Effector memory CD4-positive, alpha-beta T cell (primary cell): Measurements from ENCODE around the gene PAXX.

Source experiments
- DNase-seq, 3 donors: peaks; one replicate each; pipeline ENCODE4 v3.0.0-alpha.2; 2020
- H3K27ac ChIP-seq: 2 replicates; pipeline ENCODE4 v1.7.0; 2013; ENCODE audit warnings: mild to moderate bottlenecking, low read length, moderate library complexity; ENCODE audit not compliant: insufficient read depth, poor library complexity, severe bottlenecking
- H3K27me3 ChIP-seq: replicated peaks from 2 replicates; pipeline ENCODE4 v1.7.0; 2013; ENCODE audit warnings: mild to moderate bottlenecking, low read length; ENCODE audit not compliant: insufficient read depth, control insufficient read depth, poor library complexity, severe bottlenecking
- H3K36me3 ChIP-seq: 2 replicates; pipeline ENCODE4 v1.7.0; 2013; ENCODE audit warnings: mild to moderate bottlenecking, low read length, moderate library complexity; ENCODE audit not compliant: control insufficient read depth, insufficient read depth
- H3K4me1 ChIP-seq: 2 replicates; pipeline ENCODE4 v1.7.0; 2013; ENCODE audit warnings: low read length, mild to moderate bottlenecking; ENCODE audit not compliant: control insufficient read depth, insufficient read depth, poor library complexity, severe bottlenecking
- H3K4me3 ChIP-seq: 2 replicates; pipeline ENCODE4 v1.7.0; 2013; ENCODE audit warnings: low read length, low read depth, mild to moderate bottlenecking; ENCODE audit not compliant: insufficient read depth, poor library complexity, severe bottlenecking
- H3K9me3 ChIP-seq: 2 replicates; pipeline ENCODE4 v1.7.0; 2013; ENCODE audit warnings: mild to moderate bottlenecking, low read length, moderate library complexity; ENCODE audit not compliant: control insufficient read depth

The PAXX gene

DNA sequence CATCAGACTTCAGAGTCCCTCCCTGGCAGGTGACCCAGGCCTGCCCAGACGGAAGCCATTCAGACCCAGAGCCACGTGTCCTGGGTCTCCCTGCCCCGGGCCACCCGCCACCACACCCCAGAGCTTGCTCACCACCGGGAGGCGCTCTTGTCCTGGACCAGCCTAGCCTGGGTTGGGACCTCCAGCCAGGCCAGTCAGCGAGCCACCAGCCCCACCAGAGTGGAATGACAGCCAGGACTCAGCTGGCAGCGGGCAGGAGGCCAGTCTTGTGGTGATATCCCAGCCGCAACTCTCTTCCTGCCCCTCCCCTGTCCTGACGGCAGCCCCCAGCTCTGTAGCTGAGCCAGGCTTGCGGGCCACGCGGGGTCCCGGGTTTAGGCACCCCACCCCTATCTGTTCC, 16.6 kb upstream of the PAXX start:
- H3K27me3 ChIP-seq, result no peaks in the 10 kb centered on the region
- no peaks in the 10 kb centered on the region for H3K9me3 ChIP-seq
- H3K27ac ChIP-seq, result peak overlapping the region; percentile 37
- H3K4me3 ChIP-seq, result peak overlapping the region; percentile 39
- DNase-seq, result peak in 2 of 3 donors; percentile 15 to 23
- H3K36me3 ChIP-seq, result no peaks in the 10 kb centered on the region
- H3K4me1 ChIP-seq, result peaks cover 39% of the 10 kb centered on the region

DNA sequence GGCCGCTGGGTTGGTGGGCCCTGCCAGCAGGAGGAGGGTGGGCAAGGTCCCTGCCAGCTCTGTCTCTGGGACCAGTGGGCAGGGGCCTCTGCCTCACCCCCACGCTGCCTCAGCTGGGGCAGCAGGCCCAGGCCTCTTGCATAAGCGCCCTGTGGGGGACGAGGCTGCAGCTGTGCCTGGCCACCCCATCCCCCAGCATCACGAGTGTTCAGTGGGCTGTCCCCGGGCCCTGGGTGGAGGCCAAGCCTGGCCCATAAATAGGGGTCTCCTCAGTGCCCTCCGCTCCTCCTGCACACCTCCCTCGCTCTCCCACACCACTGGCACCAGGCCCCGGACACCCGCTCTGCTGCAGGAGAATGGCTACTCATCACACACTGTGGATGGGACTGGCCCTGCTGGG, 15.0 kb upstream of the PAXX start, which contains the start of gene PTGDS:
TSS of gene PTGDS (plus strand) at position 282 of the 400 bp plus-strand sequence. CDS start at position 357, 75 bp downstream.
- Histone ChIP-seq H3K27me3 (no peaks in the 10 kb centered on the region), H3K4me1 (peaks cover 39% of the 10 kb centered on the region), H3K36me3 (no peaks in the 10 kb centered on the region), H3K4me3 (peak within 1 kb of the TSS; percentile 52), H3K27ac (no peak within 1 kb of the TSS), H3K9me3 (no peaks in the 10 kb centered on the region)
- DNase-seq, result no peak

GRCh38 chr9:136977649-136978072, 14.6 kb upstream of the PAXX start:
- Histone ChIP-seq H3K4me3 (peak overlapping the region; percentile 52), H3K36me3 (no peaks in the 10 kb centered on the region), H3K27me3 (no peaks in the 10 kb centered on the region), H3K9me3 (no peaks in the 10 kb centered on the region), H3K4me1 (peaks cover 39% of the 10 kb centered on the region), H3K27ac (no peak overlapping the region)
- DNase-seq, result no peak

- Histone ChIP-seq H3K27ac (no peak overlapping the region), H3K4me3 (peak overlapping the region; percentile 52), H3K27me3 (no peaks in the 10 kb centered on the region), H3K4me1 (peaks cover 39% of the 10 kb centered on the region), H3K36me3 (no peaks in the 10 kb centered on the region), H3K9me3 (no peaks in the 10 kb centered on the region)
- DNase-seq, result peak; percentile 62 to 79 (median 76)
Measured at GRCh38 chr9:136978073-136978864, 14.0 kb upstream of the PAXX start.

DNA sequence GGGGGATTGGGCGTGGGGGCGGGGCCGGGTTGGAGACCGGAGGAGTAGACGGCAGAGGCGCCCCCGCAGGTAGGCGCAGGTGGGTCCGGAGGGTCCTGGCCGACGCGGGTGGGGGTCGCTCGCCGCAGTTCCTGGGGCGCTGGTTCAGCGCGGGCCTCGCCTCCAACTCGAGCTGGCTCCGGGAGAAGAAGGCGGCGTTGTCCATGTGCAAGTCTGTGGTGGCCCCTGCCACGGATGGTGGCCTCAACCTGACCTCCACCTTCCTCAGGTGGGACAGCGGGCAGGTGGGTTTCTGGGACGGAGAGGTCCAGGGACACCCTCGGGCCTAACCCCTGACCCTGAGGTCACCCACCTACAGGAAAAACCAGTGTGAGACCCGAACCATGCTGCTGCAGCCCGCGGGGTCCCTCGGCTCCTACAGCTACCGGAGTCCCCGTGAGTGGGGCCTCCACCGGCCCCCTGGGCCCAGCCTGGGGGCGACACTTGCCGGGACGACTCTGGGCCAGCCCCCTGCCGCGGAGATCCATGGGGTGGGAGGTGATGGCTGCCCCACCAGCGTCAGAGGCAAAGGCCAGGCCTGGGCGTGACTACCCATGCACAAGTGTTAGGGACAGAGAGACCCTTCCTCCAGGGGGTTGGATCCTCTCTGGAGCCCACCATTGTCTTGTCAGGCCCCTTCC, 13.2 kb upstream of the PAXX start:
- H3K27ac ChIP-seq, result no peak overlapping the region

GRCh38 chr9:136979769-136980587, 12.2 kb upstream of the PAXX start:
- H3K4me1 ChIP-seq, result peaks cover 25% of the 10 kb centered on the region
- H3K27me3 ChIP-seq, result peaks cover 10% of the 10 kb centered on the region
- H3K36me3 ChIP-seq, result no peaks in the 10 kb centered on the region
- no peak for DNase-seq
- H3K27ac ChIP-seq, result no peak overlapping the region
- no peak overlapping the region for H3K4me3 ChIP-seq
- H3K9me3 ChIP-seq, result no peaks in the 10 kb centered on the region

More for the DNA sequence above, 13.2 kb upstream of the PAXX start:
- H3K4me1 ChIP-seq, result peaks cover 34% of the 10 kb centered on the region
- H3K9me3 ChIP-seq, result no peaks in the 10 kb centered on the region
- H3K27me3 ChIP-seq, result peaks cover under 1% of the 10 kb centered on the region
- H3K36me3 ChIP-seq, result no peaks in the 10 kb centered on the region
- no peak for DNase-seq
- H3K4me3 ChIP-seq, result no peak overlapping the region

GRCh38 chr9:136980669-136981478, 11.3 kb upstream of the PAXX start:
- H3K36me3 ChIP-seq, result no peaks in the 10 kb centered on the region
- peaks cover 17% of the 10 kb centered on the region for H3K27me3 ChIP-seq
- H3K27ac ChIP-seq, result no peak overlapping the region
- DNase-seq, result no peak
- H3K4me1 ChIP-seq, result peaks cover 22% of the 10 kb centered on the region
- H3K4me3 ChIP-seq, result no peak overlapping the region
- no peaks in the 10 kb centered on the region for H3K9me3 ChIP-seq

DNA sequence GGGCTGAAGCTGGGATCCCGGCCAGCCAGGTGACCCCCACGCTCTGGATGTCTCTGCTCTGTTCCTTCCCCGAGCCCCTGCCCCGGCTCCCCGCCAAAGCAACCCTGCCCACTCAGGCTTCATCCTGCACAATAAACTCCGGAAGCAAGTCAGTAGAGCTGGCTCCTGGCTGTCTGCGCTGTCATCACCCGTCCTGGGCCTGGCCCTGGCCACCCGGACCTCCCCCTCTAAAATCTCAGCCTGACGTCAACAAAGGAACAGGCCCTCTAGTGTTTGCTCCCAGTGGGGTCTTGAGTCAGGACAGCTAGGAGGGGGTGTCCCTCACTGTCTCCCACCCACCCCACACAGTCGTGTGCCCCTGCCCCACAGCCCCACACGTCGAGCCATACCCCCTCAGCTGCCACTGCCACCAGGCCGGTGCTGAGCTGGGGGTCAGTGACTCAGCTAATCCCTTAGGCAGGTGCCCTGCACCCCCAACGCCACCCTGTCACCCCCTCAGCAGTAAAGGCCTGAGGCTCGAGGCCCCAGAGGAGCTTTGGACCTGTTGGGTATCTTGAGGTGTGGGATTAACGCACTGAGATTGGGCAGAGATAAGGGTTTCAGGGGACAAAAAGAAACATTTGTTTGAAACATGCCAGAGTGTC, 10.5 kb upstream of the PAXX start:
- no peaks in the 10 kb centered on the region for H3K9me3 ChIP-seq
- no peaks in the 10 kb centered on the region for H3K36me3 ChIP-seq
- peaks cover 20% of the 10 kb centered on the region for H3K27me3 ChIP-seq
- peaks cover 15% of the 10 kb centered on the region for H3K4me1 ChIP-seq
- H3K27ac ChIP-seq, result no peak overlapping the region
- DNase-seq, result no peak
- no peak overlapping the region for H3K4me3 ChIP-seq
